Neural cell (in vitro differentiated cells): ENCODE results near the gene PLEKHM3. TPM values are rescaled to one million over a fixed set of nuclear protein-coding genes. Genes with fewer than 3 reads are reported as not detected.

Source experiments
- H2AFZ ChIP-seq: fragments of 200-600, 300-800 bp; sonication (generic), shearing (Covaris generic); 2 replicates; pipeline ENCODE4 v1.6.0; 2014; ENCODE audit warnings: low read depth, mild to moderate bottlenecking, antibody characterized with exemption, low read length, moderate library complexity
- H3F3A ChIP-seq: fragments of 200-600 bp; shearing (Covaris generic); 2 replicates; pipeline ENCODE4 v1.6.1; 2016; ENCODE audit warnings: mild to moderate bottlenecking, moderate library complexity, mixed read lengths, antibody characterized with exemption, low read length; ENCODE audit not compliant: insufficient read depth, poor library complexity, severe bottlenecking
- H3K27ac ChIP-seq: fragments of 200-600, 300-800 bp; sonication (generic), shearing (Covaris generic); 2 replicates; pipeline ENCODE4 v1.5.1; 2014; ENCODE audit warnings: mild to moderate bottlenecking, low read length, moderate library complexity
- H3K27me3 ChIP-seq: fragments of 300-800, 200-600 bp; sonication (generic), shearing (Covaris generic); 2 replicates; pipeline ENCODE4 v1.6.0; 2014; ENCODE audit warnings: mild to moderate bottlenecking, low read depth, low read length, moderate library complexity; ENCODE audit not compliant: insufficient read depth
- H3K36me3 ChIP-seq: fragments of 300-800, 200-600 bp; sonication (generic), shearing (Covaris generic); 2 replicates; pipeline ENCODE4 v1.5.1; 2014; ENCODE audit warnings: mild to moderate bottlenecking, antibody characterized with exemption, low read length, moderate library complexity; ENCODE audit not compliant: insufficient read depth
- H3K4me2 ChIP-seq: fragments of 300-800, 200-600 bp; sonication (generic), shearing (Covaris generic); 2 replicates; pipeline ENCODE4 v1.6.0; 2014; ENCODE audit warnings: mild to moderate bottlenecking, low read length
- H3K4me3 ChIP-seq: fragments of 300-800, 200-600 bp; sonication (generic), shearing (Covaris generic); 2 replicates; pipeline ENCODE4 v1.5.1; 2014; ENCODE audit warnings: mild to moderate bottlenecking, low read length, moderate library complexity
- H3K79me2 ChIP-seq: fragments of 200-600 bp; shearing (Covaris generic); replicated peaks from 2 replicates; pipeline ENCODE4 v1.6.0; 2014; ENCODE audit warnings: mild to moderate bottlenecking, low read length, moderate library complexity; ENCODE audit not compliant: insufficient read depth
- H3K9ac ChIP-seq: fragments of 300-800, 200-600 bp; sonication (generic), shearing (Covaris generic); 2 replicates; pipeline ENCODE4 v1.6.1; 2016; ENCODE audit warnings: mild to moderate bottlenecking, low read length, mixed read lengths
- H3K9me2 ChIP-seq: fragments of 200-600 bp; shearing (Covaris generic); 2 replicates; pipeline ENCODE4 v1.6.1; 2016; ENCODE audit warnings: mild to moderate bottlenecking, low read length, mixed read lengths; ENCODE audit not compliant: insufficient read depth
- H3K9me3 ChIP-seq: fragments of 200-600, 300-800 bp; sonication (generic), shearing (Covaris generic); 2 replicates; pipeline ENCODE4 v1.6.1; 2016; ENCODE audit warnings: mild to moderate bottlenecking, mixed run types, low read length, moderate library complexity, mixed read lengths
- H4K20me1 ChIP-seq: fragments of 200-600 bp; shearing (Covaris generic); 2 replicates; pipeline ENCODE4 v1.6.1; 2016; ENCODE audit warnings: mild to moderate bottlenecking, mixed run types; ENCODE audit not compliant: insufficient read depth
- RAD21 ChIP-seq: fragments of 450-650 bp; conservative IDR thresholded peaks from 2 replicates; pipeline ENCODE4 v1.6.1; 2014; ENCODE audit warnings: antibody characterized with exemption, mild to moderate bottlenecking, moderate library complexity
- SMC3 ChIP-seq: fragments of 450-650 bp; conservative IDR thresholded peaks from 2 replicates; pipeline ENCODE4 v1.6.1; 2014; ENCODE audit warnings: antibody characterized with exemption, mild to moderate bottlenecking, moderate library complexity; ENCODE audit not compliant: poor library complexity
- polyA plus RNA-seq: library from polyadenylated mRNA; depleted of rRNA; stranded (reverse); fragments of >200 nt; gene quantifications from 2 replicates; pipeline ENCODE4 v1.2.3, GENCODE V29; 2014
- small RNA-seq, 3 experiments: library from RNA; depleted of rRNA; stranded (forward); fragments of <200 nt; gene quantifications; one replicate each; pipeline ENCODE3, GENCODE V24; 2012

Gene PLEKHM3
- polyA plus RNA-seq, 1 donor from 2014 or later = 13.4 TPM

GRCh38 chr2:207771421-207771820, 253.9 kb downstream of the PLEKHM3 start:
- Histone ChIP-seq H3K27ac (no peak overlapping the region), H3F3A (no peaks in the 10 kb centered on the region), H3K9me2 (no peaks in the 10 kb centered on the region), H3K79me2 (peaks cover 18% of the 10 kb centered on the region), H3K9ac (no peak overlapping the region), H4K20me1 (no peaks in the 10 kb centered on the region), H3K4me3 (no peak overlapping the region), H2AFZ (no peak overlapping the region), H3K36me3 (no peaks in the 10 kb centered on the region), H3K4me2 (no peak overlapping the region), H3K27me3 (peaks cover 18% of the 10 kb centered on the region), H3K9me3 (no peaks in the 10 kb centered on the region)
- TF ChIP-seq RAD21 (no peak), SMC3 (no peak)

Small RNA genes lying within 50 kb of the gene (small RNA-seq; reads per million reads assigned to genes)
- gene RNA5SP116 = 0 reads per million in 3 experiments
- 0 reads per million in 3 experiments for gene RNU6-360P

Other genes with a start within 250 kb of the PLEKHM3 start
- gene CRYGD, start 99.0 kb upstream of the PLEKHM3 start, polyA plus RNA-seq = not detected in 2 replicates
- gene CRYGC, start 104.3 kb upstream of the PLEKHM3 start, polyA plus RNA-seq = not detected in 2 replicates
- gene CRYGB, start 120.6 kb upstream of the PLEKHM3 start, polyA plus RNA-seq = not detected in 2 replicates
- not detected in 2 replicates for gene CRYGA, start 138.1 kb upstream of the PLEKHM3 start, polyA plus RNA-seq
- gene C2orf80, start 164.5 kb upstream of the PLEKHM3 start, polyA plus RNA-seq = 68.0 and 71.5 TPM in 2 replicates
- 316 and 354 TPM in 2 replicates for gene IDH1, start 229.5 kb upstream of the PLEKHM3 start, polyA plus RNA-seq
- 23.2 and 27.1 TPM in 2 replicates for gene PIKFYVE, start 240.7 kb upstream of the PLEKHM3 start, polyA plus RNA-seq